Measurements from ENCODE around the gene PTPRE.

DNA sequence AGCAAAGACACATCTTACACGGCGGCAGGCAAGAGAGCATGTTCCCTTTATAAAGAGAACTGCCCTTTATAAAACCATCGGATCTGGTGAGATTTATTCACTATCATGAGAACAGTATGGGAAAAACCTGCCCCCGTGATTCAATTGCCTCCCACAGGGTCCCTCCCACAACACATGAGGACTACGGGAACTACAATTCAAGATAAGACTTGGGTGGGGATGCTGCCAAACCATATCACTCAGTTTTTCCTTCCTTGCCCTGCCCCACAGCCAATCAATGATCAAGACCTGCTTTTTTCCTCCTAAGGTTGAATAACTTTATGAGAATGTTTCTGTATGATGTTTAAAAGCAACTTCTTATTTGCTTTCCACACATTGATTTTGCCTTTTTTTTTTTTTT is 3.1 kb upstream of the PTPRE start:
- TF ChIP-seq, protein P1, sequence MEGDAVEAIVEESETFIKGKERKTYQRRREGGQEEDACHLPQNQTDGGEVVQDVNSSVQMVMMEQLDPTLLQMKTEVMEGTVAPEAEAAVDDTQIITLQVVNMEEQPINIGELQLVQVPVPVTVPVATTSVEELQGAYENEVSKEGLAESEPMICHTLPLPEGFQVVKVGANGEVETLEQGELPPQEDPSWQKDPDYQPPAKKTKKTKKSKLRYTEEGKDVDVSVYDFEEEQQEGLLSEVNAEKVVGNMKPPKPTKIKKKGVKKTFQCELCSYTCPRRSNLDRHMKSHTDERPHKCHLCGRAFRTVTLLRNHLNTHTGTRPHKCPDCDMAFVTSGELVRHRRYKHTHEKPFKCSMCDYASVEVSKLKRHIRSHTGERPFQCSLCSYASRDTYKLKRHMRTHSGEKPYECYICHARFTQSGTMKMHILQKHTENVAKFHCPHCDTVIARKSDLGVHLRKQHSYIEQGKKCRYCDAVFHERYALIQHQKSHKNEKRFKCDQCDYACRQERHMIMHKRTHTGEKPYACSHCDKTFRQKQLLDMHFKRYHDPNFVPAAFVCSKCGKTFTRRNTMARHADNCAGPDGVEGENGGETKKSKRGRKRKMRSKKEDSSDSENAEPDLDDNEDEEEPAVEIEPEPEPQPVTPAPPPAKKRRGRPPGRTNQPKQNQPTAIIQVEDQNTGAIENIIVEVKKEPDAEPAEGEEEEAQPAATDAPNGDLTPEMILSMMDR (conservative IDR thresholded peaks at IDR 0.05): no peak
- TF ChIP-seq ZFX (IDR thresholded peaks at IDR 0.05): no peak

All from C4-2B (cell line).